Duodenal mucosa (tissue), 2 donors: ENCODE data around the gene CDK4.
A peak's percentile ranks its signal among the peaks of the same experiment; 100 is the strongest.

Experiments
- H3K27ac ChIP-seq: one replicate; pipeline ENCODE4 v1.7.0; 2013; ENCODE audit warnings: low read depth, low read length
- H3K27me3 ChIP-seq, 2 donors: one replicate each; pipeline ENCODE4 v1.7.0; 2013; ENCODE audit warnings: low read length in 2 of 2, control low read depth in 1 of 2; ENCODE audit not compliant: insufficient read depth in 2 of 2, control insufficient read depth in 1 of 2
- H3K36me3 ChIP-seq, 2 donors: one replicate each; pipeline ENCODE4 v1.7.0; 2013; ENCODE audit warnings: low read length in 2 of 2, control low read depth in 1 of 2; ENCODE audit not compliant: insufficient read depth in 2 of 2, control insufficient read depth in 1 of 2
- H3K4me1 ChIP-seq, 2 donors: one replicate each; pipeline ENCODE4 v1.7.0; 2013; ENCODE audit warnings: low read length in 2 of 2, control low read depth in 1 of 2; ENCODE audit not compliant: insufficient read depth in 2 of 2, control insufficient read depth in 1 of 2
- H3K4me3 ChIP-seq, 2 donors: one replicate each; pipeline ENCODE4 v1.7.0; 2013; ENCODE audit warnings: low read length in 2 of 2, low read depth in 1 of 2
- H3K9ac ChIP-seq, 2 donors: one replicate each; pipeline ENCODE4 v1.7.0; 2013; ENCODE audit warnings: low read length in 2 of 2, low read depth in 1 of 2
- H3K9me3 ChIP-seq, 2 donors: one replicate each; pipeline ENCODE4 v1.7.0; 2013; ENCODE audit warnings: low read length in 2 of 2, control low read depth in 1 of 2; ENCODE audit not compliant: control insufficient read depth in 1 of 2

Gene CDK4

GRCh38 chr12:57750561-57751431, 1.3 kb downstream of the CDK4 start:
- Histone ChIP-seq H3K27me3 (no peaks in the 10 kb centered on the region), H3K4me1 (peaks cover 35% of the 10 kb centered on the region in 2 donors), H3K27ac (no peak overlapping the region), H3K4me3 (peak overlapping the region; percentile 88 to 96), H3K36me3 (peaks cover 0 to 37% of the 10 kb centered on the region in 2 donors), H3K9ac (peak overlapping the region; percentile 86 to 90), H3K9me3 (no peaks in the 10 kb centered on the region)

DNA sequence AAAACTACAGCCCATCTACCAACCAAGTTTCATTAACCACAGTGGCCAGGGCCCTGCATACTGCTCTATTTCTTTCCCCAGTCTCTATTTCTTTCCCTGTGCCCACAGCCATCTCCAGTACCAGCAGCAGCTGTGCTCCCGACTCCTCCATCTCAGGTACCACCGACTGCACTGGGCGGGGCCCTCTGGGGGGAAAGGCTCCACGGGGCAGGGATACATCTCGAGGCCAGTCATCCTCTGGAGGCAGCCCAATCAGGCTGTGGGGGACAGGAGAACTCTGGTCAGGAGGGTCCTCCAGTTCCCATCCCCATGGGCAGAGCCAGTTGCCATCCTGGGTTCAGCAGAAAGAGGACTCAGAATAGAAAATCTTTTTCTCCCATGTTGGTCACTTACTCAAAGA, 3.0 kb downstream of the CDK4 start:
- Histone ChIP-seq H3K4me1 (peaks cover 36 to 38% of the 10 kb centered on the region in 2 donors), H3K27me3 (no peaks in the 10 kb centered on the region), H3K4me3 (no peak overlapping the region)

DNA sequence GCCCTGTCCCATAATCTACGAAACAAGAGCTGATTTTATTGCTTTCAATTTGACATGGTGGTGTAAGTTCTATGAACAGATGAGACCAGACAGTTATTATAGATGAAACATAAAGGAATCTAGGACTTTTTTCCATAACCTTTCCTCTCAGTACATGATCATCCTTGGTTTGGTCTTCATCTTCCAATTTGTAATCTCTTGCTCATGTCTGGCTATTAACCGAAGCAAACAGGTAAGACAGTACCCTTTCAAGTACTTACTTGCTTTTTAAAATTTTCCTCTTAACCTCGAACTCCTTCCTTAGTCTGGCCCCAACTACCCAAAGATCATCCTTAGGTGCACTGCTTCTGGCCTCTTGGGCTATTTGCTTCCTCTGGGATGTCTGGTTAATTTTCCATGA, 6.1 kb downstream of the CDK4 start:
- H3K9ac ChIP-seq: no peak overlapping the region

More for the DNA sequence above, 3.0 kb downstream of the CDK4 start:
- H3K9ac ChIP-seq: no peak overlapping the region
- H3K27ac ChIP-seq: no peak overlapping the region
- H3K36me3 ChIP-seq: peaks cover 0 to 37% of the 10 kb centered on the region in 2 donors
- no peaks in the 10 kb centered on the region for H3K9me3 ChIP-seq

DNA sequence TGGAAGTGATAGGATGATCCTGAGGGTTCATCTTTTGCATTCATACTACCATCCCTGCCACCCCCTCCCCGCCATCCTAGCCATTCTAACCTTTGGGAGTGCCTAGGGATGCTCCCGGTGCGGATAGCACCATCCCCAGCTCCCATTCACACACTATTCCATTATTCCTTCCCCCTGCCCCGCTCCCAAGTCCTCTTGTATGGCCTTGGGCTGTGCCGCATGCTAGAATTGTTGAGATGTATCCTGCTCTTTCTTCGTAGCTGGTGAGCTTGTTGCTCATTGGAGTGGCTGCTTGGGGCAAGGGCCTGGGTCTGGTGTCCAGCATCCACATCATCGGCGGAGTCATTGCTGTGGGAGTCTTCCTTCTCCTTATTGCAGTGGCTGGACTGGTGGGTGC, 6.6 kb downstream of the CDK4 start:
- H3K27me3 ChIP-seq: peaks cover 7 to 13% of the 10 kb centered on the region in 2 donors
- no peaks in the 10 kb centered on the region for H3K9me3 ChIP-seq
- H3K27ac ChIP-seq: peak overlapping the region; percentile 89
- peak overlapping the region; percentile 92 to 99 for H3K9ac ChIP-seq
- H3K4me1 ChIP-seq: peaks cover 10 to 25% of the 10 kb centered on the region in 2 donors
- peaks cover 0 to 37% of the 10 kb centered on the region in 2 donors for H3K36me3 ChIP-seq
- H3K4me3 ChIP-seq: peak overlapping the region; percentile 96 to 98

More for the DNA sequence above, 6.1 kb downstream of the CDK4 start:
- peak overlapping the region; percentile 96 to 98 for H3K4me3 ChIP-seq
- H3K36me3 ChIP-seq: peaks cover 0 to 37% of the 10 kb centered on the region in 2 donors
- peaks cover 1 to 9% of the 10 kb centered on the region in 2 donors for H3K27me3 ChIP-seq
- H3K27ac ChIP-seq: no peak overlapping the region
- peaks cover 13 to 23% of the 10 kb centered on the region in 2 donors for H3K4me1 ChIP-seq
- H3K9me3 ChIP-seq: no peaks in the 10 kb centered on the region

GRCh38 chr12:57744777-57745484, 7.2 kb downstream of the CDK4 start, which contains the start of gene TSPAN31:
TSS of gene TSPAN31 (plus strand) at chr12:57745039. CDS start at chr12:57745155, 116 bp downstream.
- Histone ChIP-seq H3K4me1 (peaks cover 10 to 28% of the 10 kb centered on the region in 2 donors), H3K36me3 (peaks cover 0 to 33% of the 10 kb centered on the region in 2 donors), H3K4me3 (peak within 1 kb of the TSS; percentile 96 to 98), H3K9ac (peak within 1 kb of the TSS; percentile 92 to 99), H3K27ac (peak within 1 kb of the TSS; percentile 89), H3K27me3 (peaks cover 7 to 17% of the 10 kb centered on the region in 2 donors), H3K9me3 (no peaks in the 10 kb centered on the region)

GRCh38 chr12:57744194-57744776, 7.8 kb downstream of the CDK4 start:
- Histone ChIP-seq H3K36me3 (peaks cover 0 to 28% of the 10 kb centered on the region in 2 donors), H3K4me1 (peaks cover 10 to 32% of the 10 kb centered on the region in 2 donors), H3K27ac (peak overlapping the region; percentile 89), H3K4me3 (peak overlapping the region; percentile 96 to 98), H3K27me3 (peaks cover 10 to 23% of the 10 kb centered on the region in 2 donors), H3K9ac (peak overlapping the region; percentile 92 to 99), H3K9me3 (no peaks in the 10 kb centered on the region)

- Histone ChIP-seq H3K36me3 (peaks cover 0 to 23% of the 10 kb centered on the region in 2 donors), H3K9ac (no peak overlapping the region), H3K9me3 (no peaks in the 10 kb centered on the region), H3K27ac (no peak overlapping the region), H3K27me3 (peaks cover 15 to 27% of the 10 kb centered on the region in 2 donors), H3K4me3 (no peak overlapping the region), H3K4me1 (peaks cover 10 to 36% of the 10 kb centered on the region in 2 donors)
These were observed 8.3 kb downstream of the CDK4 start for GRCh38 chr12:57743769-57744168.

DNA sequence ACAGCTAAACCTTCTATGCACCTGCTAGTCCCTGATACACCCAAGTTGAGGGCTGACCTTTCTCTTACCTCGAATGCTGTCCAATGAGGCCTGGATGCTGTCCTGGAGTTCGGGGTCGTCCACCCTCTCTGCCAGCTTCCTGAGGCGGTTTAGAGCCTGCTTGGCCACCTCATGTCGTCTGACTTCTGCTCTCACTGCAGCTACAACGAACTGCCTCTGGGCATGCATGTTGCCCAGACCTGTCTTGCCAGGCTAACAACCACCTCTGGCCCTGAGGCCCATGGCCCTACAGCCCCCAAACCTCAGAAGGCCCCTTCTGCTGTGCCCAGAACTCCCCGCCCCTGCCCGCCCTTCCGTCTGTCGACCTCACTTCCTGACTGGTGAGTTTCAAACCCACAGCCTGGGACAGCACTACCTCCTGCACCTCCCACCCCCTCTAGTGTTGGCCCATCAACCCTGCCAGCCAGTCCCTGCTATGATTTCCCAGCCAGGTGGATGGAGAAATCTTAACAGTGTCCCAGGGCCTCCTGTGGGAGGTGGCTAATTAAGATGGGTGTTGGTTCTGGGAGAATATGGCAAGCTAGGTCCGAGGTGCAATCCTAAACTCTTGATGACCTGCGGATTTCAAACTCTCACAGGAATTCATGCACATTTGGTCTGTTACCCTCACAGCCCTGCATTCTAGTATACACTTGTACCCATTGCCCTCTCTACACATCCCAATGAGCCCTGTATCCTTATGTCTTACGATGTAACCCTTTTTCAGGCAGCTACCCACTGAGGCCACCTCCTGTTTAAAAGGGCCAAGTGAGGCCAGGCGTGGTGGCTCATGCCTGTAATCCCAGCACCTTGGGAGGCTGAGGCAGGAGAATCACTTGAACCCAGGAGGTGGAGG, 10.0 kb downstream of the CDK4 start:
- Histone ChIP-seq H3K9ac (peak overlapping the region in 1 of 2 donors; percentile 57), H3K27me3 (peaks cover 18 to 33% of the 10 kb centered on the region in 2 donors), H3K9me3 (no peaks in the 10 kb centered on the region), H3K4me3 (peak overlapping the region; percentile 51 to 73), H3K4me1 (peaks cover 10 to 36% of the 10 kb centered on the region in 2 donors), H3K27ac (no peak overlapping the region), H3K36me3 (peaks cover 0 to 8% of the 10 kb centered on the region in 2 donors)

GRCh38 chr12:57741413-57741789, 10.7 kb downstream of the CDK4 start:
- Histone ChIP-seq H3K4me3 (peak overlapping the region; percentile 51 to 73), H3K36me3 (peaks cover 0 to 2% of the 10 kb centered on the region in 2 donors), H3K27ac (no peak overlapping the region), H3K9ac (peak overlapping the region in 1 of 2 donors; percentile 57), H3K27me3 (peaks cover 25 to 40% of the 10 kb centered on the region in 2 donors), H3K9me3 (no peaks in the 10 kb centered on the region), H3K4me1 (peaks cover 10 to 36% of the 10 kb centered on the region in 2 donors)
